Measurements from ENCODE around the gene DPYSL5.

Gene DPYSL5

GRCh38 chr2:26818255-26818654 lies 29.7 kb upstream of the DPYSL5 start:
- no peak overlapping the region for H3K27ac Mint-ChIP-seq
- no peak for DNase-seq (ENCODE audit: low spot score in 2 of 2)
- no peak for ATAC-seq (ENCODE audit: low read depth)
- no peaks in the 10 kb centered on the region for H3K9me3 Mint-ChIP-seq
- peaks cover 14% of the 10 kb centered on the region for H3K27me3 Mint-ChIP-seq
- H3K4me1 Mint-ChIP-seq: no peaks in the 10 kb centered on the region
- no peak overlapping the region for H3K4me3 Mint-ChIP-seq
- H3K36me3 Mint-ChIP-seq: no peaks in the 10 kb centered on the region

- no peak for DNase-seq (ENCODE audit: low spot score in 2 of 2)
- Mint-ChIP-seq H3K4me1 (no peaks in the 10 kb centered on the region), H3K36me3 (no peaks in the 10 kb centered on the region), H3K9me3 (no peaks in the 10 kb centered on the region), H3K27me3 (peaks cover 12% of the 10 kb centered on the region), H3K27ac (no peak overlapping the region), H3K4me3 (no peak overlapping the region)
- ATAC-seq (ENCODE audit: low read depth): no peak
Observed at GRCh38 chr2:26818972-26819371, 29.0 kb upstream of the DPYSL5 start.

GRCh38 chr2:26820932-26821331 lies 27.0 kb upstream of the DPYSL5 start:
- H3K27ac Mint-ChIP-seq: no peak overlapping the region
- no peak for ATAC-seq (ENCODE audit: low read depth)
- DNase-seq (ENCODE audit: low spot score in 2 of 2): no peak
- H3K9me3 Mint-ChIP-seq: no peaks in the 10 kb centered on the region
- H3K4me1 Mint-ChIP-seq: no peaks in the 10 kb centered on the region
- peaks cover 9% of the 10 kb centered on the region for H3K27me3 Mint-ChIP-seq
- H3K4me3 Mint-ChIP-seq: no peak overlapping the region
- no peaks in the 10 kb centered on the region for H3K36me3 Mint-ChIP-seq

GRCh38 chr2:26822877-26823276 lies 25.1 kb upstream of the DPYSL5 start:
- no peak for DNase-seq (ENCODE audit: low spot score in 2 of 2)
- Mint-ChIP-seq H3K36me3 (no peaks in the 10 kb centered on the region), H3K4me1 (no peaks in the 10 kb centered on the region), H3K27ac (no peak overlapping the region), H3K27me3 (peaks cover 2% of the 10 kb centered on the region), H3K4me3 (no peak overlapping the region), H3K9me3 (no peaks in the 10 kb centered on the region)
- ATAC-seq (ENCODE audit: low read depth): no peak

- Mint-ChIP-seq H3K4me3 (no peak overlapping the region), H3K27me3 (peaks cover 8% of the 10 kb centered on the region), H3K9me3 (no peaks in the 10 kb centered on the region), H3K36me3 (no peaks in the 10 kb centered on the region), H3K4me1 (no peaks in the 10 kb centered on the region), H3K27ac (no peak overlapping the region)
- ATAC-seq (ENCODE audit: low read depth) (no peak), DNase-seq (ENCODE audit: low spot score in 2 of 2) (no peak)
Observed at GRCh38 chr2:26838121-26838906, 9.6 kb upstream of the DPYSL5 start.

GRCh38 chr2:26840937-26841610 lies 6.9 kb upstream of the DPYSL5 start:
- H3K27ac Mint-ChIP-seq: no peak overlapping the region
- ATAC-seq (ENCODE audit: low read depth) (no peak), DNase-seq (ENCODE audit: low spot score in 2 of 2) (no peak)
- H3K4me1 Mint-ChIP-seq: no peaks in the 10 kb centered on the region
- H3K4me3 Mint-ChIP-seq: no peak overlapping the region
- peaks cover 10% of the 10 kb centered on the region for H3K27me3 Mint-ChIP-seq
- H3K36me3 Mint-ChIP-seq: no peaks in the 10 kb centered on the region
- H3K9me3 Mint-ChIP-seq: no peaks in the 10 kb centered on the region

- Mint-ChIP-seq H3K27me3 (peaks cover 12% of the 10 kb centered on the region), H3K36me3 (no peaks in the 10 kb centered on the region), H3K4me3 (no peak overlapping the region), H3K9me3 (no peaks in the 10 kb centered on the region), H3K4me1 (peaks cover 2% of the 10 kb centered on the region), H3K27ac (no peak overlapping the region)
- ATAC-seq (ENCODE audit: low read depth) (no peak), DNase-seq (ENCODE audit: low spot score in 2 of 2) (no peak)
Observed at GRCh38 chr2:26843041-26843440, 4.9 kb upstream of the DPYSL5 start.

GRCh38 chr2:26845021-26845420 lies 2.9 kb upstream of the DPYSL5 start:
- H3K9me3 Mint-ChIP-seq: no peaks in the 10 kb centered on the region
- DNase-seq (ENCODE audit: low spot score in 2 of 2) (no peak), ATAC-seq (ENCODE audit: low read depth) (no peak)
- H3K4me3 Mint-ChIP-seq: no peak overlapping the region
- H3K27me3 Mint-ChIP-seq: peaks cover 14% of the 10 kb centered on the region
- H3K4me1 Mint-ChIP-seq: peaks cover 6% of the 10 kb centered on the region
- H3K27ac Mint-ChIP-seq: no peak overlapping the region
- H3K36me3 Mint-ChIP-seq: no peaks in the 10 kb centered on the region

- peaks cover 14% of the 10 kb centered on the region for H3K27me3 Mint-ChIP-seq
- ATAC-seq (ENCODE audit: low read depth): peak; percentile 79
- no peaks in the 10 kb centered on the region for H3K9me3 Mint-ChIP-seq
- H3K4me1 Mint-ChIP-seq: peaks cover 6% of the 10 kb centered on the region
- DNase-seq (ENCODE audit: low spot score in 2 of 2): peak; percentile 63 to 67
- peak overlapping the region; percentile 72 for H3K4me3 Mint-ChIP-seq
- H3K27ac Mint-ChIP-seq: no peak overlapping the region
- H3K36me3 Mint-ChIP-seq: no peaks in the 10 kb centered on the region
Observed at GRCh38 chr2:26846334-26847306, 1.3 kb upstream of the DPYSL5 start.

GRCh38 chr2:26847307-26847654 lies 651 bp upstream of the DPYSL5 start:
- Mint-ChIP-seq H3K36me3 (no peaks in the 10 kb centered on the region), H3K4me1 (peaks cover 6% of the 10 kb centered on the region), H3K27ac (no peak overlapping the region), H3K9me3 (no peaks in the 10 kb centered on the region), H3K27me3 (peaks cover 14% of the 10 kb centered on the region), H3K4me3 (peak overlapping the region; percentile 43)
- no peak for ATAC-seq (ENCODE audit: low read depth)
- DNase-seq (ENCODE audit: low spot score in 2 of 2): no peak

- Mint-ChIP-seq H3K36me3 (no peaks in the 10 kb centered on the region), H3K4me1 (peaks cover 6% of the 10 kb centered on the region), H3K27ac (no peak overlapping the region), H3K27me3 (peaks cover 18% of the 10 kb centered on the region), H3K4me3 (peak overlapping the region; percentile 85), H3K9me3 (no peaks in the 10 kb centered on the region)
- ATAC-seq (ENCODE audit: low read depth) (peak; percentile 8), DNase-seq (ENCODE audit: low spot score in 2 of 2) (peak; percentile 16 to 48)
Observed at GRCh38 chr2:26848336-26849055, 564 bp downstream of the DPYSL5 start.

GRCh38 chr2:26849056-26849999 lies 1.4 kb downstream of the DPYSL5 start:
- H3K4me3 Mint-ChIP-seq: peak overlapping the region; percentile 85
- peaks cover 16% of the 10 kb centered on the region for H3K27me3 Mint-ChIP-seq
- DNase-seq (ENCODE audit: low spot score in 2 of 2): peak; percentile 10 to 30
- H3K9me3 Mint-ChIP-seq: no peaks in the 10 kb centered on the region
- H3K27ac Mint-ChIP-seq: no peak overlapping the region
- ATAC-seq (ENCODE audit: low read depth): no peak
- no peaks in the 10 kb centered on the region for H3K36me3 Mint-ChIP-seq
- H3K4me1 Mint-ChIP-seq: peaks cover 6% of the 10 kb centered on the region

- Mint-ChIP-seq H3K4me3 (peak overlapping the region; percentile 24), H3K9me3 (no peaks in the 10 kb centered on the region), H3K27ac (no peak overlapping the region), H3K36me3 (no peaks in the 10 kb centered on the region), H3K27me3 (peaks cover 16% of the 10 kb centered on the region), H3K4me1 (peaks cover 6% of the 10 kb centered on the region)
- ATAC-seq (ENCODE audit: low read depth) (no peak), DNase-seq (ENCODE audit: low spot score in 2 of 2) (no peak)
Observed at GRCh38 chr2:26850000-26850431, 2.1 kb downstream of the DPYSL5 start.
